Activated naive CD8-positive, alpha-beta T cell treated with anti-CD3 and anti-CD28 coated beads, Interleukin-2, amount 50 U/mL, for 16 hours (primary cell): ENCODE results near the gene AARS1.
"Not testable (repeated sequence)": the region's sequence is repeated elsewhere in the genome, so short reads cannot be mapped to it uniquely, and the experiment has no call there.

ENCODE experiments used
- DNase-seq: peaks from one replicate; pipeline ENCODE4 v3.0.0-alpha.2; 2020; ENCODE audit warnings: low read depth, low spot score

AARS1 gene

DNA sequence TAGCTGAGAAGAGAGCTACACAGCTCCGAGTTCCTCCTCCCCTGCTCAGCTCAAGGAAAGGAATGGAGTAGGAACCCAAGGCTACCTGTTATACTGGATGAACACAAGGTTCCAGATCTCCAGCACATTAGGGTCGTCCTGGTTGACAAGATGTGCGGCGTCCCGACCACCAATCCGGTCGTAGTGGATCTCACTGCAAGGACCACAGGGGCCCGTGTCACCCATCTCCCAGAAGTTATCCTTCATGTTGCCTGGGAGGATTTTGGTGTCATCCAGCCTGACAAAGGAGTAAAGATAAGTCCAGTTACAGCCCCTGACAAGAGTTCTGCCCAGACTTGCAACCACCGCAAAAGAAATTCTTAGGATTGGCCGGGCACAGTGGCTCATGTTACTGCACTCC is 17.6 kb downstream of the AARS1 start:
- DNase-seq, result no peak

DNA sequence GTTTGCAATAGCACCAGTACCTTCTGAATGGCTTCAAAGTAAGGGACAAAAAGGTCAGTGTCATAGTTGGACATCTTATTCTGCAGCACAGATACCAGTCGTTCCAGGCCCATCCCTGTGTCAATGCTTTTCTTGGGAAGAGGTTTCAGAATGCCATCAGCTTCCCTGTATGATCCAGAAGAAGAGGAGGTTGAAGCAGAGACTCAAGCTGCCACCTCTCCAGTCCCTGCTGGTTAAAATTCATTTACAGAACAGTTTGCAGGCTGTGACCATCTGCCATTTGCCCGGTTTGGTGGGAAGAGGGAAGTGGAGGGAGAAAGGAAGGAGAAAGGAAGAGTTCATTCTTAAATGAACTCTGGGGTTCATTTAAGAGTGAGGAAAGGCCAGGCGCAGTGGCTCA is 19.1 kb downstream of the AARS1 start:
- no peak for DNase-seq

DNA sequence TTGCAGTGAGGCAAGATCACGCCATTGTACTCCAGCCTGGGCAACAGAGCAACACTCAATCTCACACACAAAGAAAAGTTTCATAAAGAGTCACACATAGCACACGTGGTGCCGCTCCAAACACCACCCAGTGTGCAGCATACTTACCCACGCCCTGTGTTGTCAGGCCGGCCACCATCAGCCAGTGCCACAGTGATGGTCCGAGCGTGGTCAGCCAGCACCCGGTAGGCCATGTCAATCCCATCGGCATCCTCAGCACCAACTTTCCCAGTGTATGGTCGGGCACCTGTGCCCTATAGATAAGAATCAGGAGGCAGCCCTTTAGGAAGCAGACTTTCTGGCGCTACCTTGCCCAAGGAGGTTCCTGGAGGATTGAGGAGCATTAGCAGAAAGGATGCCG is 19.8 kb downstream of the AARS1 start:
- DNase-seq, result no peak

DNA sequence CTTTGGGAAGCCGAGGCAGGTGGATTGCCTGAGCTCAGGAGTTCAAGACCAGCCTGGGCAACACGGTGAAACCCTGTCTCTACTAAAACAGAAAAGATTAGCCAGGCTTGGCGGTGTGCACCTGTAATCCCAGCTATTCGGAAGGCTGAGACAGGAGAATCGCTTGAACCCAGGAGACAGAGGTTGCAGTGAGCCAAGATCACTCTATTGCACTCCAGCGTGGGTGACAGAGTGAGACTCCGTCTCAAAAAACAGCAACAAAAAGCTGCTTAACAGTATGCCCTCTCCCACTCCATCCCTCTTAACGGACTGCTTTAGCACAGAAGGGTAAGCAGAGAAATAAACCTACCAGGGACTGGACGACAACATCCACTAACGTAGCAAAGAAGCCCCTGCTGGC is 21.4 kb downstream of the AARS1 start:
- not testable (repeated sequence) for DNase-seq

DNA sequence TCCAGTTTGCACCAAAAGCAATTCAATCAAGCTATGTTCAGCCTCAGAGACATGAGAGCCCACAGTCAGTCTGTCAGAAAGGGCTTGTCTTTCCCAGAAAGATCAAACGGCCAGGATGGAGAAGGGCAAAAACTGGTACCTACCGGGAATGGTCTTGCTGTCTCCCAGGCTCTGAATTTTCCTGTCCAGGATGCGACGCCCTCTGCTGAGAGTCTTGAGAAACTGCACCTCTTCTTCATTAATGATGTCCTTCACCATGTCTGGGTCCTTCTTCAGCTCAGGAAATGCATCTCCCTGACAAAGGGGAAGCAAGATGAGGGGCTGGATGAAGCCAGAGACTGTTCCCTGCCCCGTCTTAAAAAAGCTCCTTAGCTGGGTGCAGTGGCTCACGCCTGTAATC is 21.8 kb downstream of the AARS1 start:
- no peak for DNase-seq

DNA sequence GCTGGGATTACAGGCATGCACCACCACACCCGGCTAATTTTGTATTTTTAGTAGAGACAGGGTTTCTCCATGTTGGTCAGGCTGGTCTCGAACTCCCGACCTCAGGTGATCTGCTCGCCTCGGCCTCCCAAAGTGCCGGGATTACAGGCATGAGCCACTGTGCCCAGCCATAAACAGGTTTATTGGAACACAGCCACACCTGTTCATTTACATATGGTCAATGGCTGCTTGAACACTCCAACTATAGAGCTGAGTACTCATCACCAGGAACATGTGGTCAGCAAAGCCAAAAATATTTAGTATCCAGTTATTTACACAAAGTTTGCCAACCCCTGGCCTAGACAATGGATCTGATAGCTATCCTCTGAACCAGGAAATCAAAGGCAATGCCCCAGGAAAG is 29.4 kb downstream of the AARS1 start:
- not testable (repeated sequence) for DNase-seq

DNA sequence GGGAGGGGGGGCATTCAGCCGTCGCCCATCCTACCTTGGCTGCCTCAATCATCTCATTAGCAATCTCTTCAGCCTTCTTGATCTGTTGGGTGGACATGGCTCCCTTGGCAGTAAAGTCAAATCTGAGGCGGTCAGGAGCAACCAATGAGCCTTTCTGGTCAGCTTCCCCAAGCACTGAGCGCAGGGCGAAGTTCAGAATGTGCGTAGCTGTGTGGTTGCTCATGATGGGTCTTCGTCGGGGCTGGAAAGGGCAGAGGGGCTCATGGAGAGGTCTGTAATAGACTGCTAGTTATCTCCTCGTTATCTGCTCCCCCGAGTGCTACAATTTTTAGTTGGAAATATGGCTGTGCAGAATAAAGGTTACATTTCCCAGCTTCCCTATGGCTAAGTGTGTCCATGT is 30.4 kb downstream of the AARS1 start:
- no peak for DNase-seq

DNA sequence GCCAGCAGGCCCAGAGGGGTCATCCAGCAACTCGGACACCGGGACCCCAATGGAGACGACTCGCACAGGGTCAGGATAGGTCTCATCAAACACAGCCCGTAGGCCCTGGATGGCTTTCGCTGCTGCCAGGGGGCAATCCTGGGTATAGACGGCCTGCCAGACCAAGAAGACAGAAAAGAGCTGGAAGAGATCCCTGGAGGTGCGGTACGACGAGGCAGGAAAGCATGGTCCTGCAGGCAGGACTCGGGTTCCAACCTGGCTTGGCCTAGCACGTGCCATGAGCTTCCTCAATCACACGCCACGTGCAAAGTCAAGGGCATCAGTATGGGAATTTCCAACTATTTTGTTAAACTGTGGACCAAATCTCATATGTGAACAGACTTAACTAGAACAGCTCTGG is 31.2 kb downstream of the AARS1 start:
- DNase-seq, result no peak

DNA sequence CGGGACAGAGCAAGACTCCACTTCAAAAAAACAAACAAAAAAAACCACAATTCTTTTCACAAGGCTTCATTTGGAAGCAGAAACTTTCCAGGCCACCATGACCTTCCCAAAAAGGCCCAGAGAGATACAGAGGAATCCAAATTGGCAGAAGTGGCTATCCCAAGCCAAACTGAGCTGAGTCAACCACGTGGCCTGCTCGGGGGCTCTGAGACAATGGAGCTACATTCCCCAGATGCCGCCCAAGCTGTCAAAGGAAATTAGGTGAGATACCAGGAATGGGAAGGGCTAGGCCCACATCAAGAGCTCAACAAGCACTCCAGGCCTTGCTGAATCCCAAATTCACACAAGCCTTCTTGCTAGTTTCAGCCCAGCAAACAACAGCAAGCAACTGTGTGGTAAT is 31.9 kb downstream of the AARS1 start:
- no peak for DNase-seq

DNA sequence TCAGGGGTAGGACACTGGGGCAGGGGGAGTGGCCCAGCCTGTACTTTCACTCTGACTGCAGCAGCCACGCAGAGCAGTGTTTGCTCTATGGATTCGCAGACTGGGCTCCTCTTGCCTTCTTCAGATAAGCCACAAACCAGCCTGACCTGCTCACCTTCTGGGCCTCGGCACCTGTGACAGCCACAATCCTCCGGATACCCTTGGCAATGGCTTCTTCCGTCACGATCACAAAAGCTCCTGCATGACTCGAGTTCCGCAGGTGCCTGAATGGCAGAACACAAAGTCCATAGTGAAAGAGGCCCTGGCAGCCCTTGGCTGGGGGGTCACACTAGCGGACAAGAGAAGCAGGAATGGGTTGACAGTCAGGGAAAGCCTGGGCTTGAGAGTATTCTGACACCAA is 33.7 kb downstream of the AARS1 start:
- DNase-seq, result no peak

DNA sequence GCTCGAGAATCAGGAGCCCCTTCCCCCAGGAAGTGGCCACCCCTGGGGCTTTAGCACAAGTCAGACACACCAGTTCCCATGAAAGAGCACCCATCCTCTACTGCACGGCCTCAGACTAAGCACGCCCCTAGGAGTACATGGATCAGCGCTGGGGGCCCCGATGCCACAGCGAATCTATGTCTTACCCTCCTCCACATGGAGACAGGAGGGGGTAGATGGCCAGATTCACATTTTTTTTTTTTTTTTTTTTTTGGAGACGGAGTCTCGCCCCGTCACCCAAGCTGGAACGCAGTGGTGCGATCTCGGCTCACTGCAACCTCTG is 34.4 kb downstream of the AARS1 start:
- DNase-seq, result no peak

DNA sequence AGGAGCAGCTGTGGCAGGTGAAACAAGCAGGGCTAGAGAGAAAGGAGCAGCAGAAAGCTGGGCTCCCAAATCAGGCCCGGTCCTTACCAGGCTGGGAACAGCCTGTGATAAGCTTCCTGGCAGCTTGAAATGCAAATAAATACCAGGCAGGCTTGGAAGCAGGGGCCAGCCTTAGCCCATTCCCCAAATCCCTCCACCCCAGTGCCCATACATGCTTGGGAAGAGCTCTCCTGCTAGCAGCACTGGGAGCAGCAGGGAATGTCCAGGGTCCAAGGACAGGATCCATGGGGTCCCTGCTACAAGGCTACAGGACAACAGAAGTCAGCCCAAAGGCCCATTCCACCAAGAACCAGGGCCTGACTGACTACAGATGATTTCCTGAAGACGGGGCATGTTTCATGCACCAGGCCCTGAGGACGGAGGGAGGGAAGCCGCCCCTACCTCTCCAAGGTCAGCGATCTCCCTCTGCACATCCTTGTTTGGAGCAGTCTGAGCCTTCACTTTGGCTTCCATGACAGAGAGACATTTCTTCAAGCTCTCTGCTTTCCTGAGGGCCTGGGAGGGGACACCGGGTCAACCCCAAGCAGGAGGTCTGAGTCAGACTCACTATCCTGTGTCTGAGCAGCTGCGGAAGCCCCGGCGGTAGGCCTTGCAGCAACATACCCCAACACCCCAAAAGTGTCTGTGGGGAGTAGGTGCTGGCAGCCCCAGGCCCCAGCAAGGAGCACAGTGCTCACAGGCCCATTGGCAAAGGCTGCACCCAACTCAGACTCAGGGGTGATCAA is 34.9 kb downstream of the AARS1 start:
- no peak for DNase-seq

DNA sequence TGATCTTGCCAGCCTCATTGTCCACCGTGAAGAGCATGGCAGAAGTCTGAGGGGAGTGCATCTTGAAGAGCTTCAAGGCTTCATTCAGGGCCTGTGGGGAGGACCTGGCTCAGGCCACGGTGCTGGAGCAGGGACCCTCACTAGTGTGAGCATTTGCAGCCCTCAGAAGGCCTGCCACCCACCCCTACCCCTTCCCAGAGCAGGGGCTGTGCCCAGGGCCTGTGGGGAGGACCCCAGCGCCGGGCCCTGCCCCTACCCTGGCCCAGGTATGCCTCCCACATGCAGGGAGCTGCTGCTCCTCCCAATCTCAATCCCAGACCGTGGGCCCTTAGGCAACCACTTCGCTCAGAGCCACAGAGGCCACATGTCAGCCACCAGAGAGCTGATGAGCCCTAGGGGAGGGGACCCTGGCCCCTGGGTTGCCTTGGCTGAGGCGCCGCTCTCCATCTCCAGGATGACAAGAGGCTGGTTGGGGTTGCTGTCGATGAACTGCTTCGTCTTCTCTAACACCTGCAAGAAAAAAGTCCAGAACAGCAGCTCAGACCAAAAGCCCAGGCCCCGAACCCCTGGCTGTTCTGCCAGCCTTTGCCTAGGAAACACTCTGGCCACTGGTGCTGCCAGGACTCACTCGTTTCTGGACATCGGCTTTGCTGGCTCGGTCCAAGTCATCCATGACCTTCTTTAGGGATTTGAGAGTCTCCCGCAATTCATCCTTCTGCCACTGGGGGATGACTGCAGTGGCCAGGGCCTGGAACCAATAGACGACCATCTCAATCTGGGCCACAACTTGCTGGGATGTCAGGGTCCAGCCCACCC is 35.8 kb downstream of the AARS1 start:
- DNase-seq, result no peak

DNA sequence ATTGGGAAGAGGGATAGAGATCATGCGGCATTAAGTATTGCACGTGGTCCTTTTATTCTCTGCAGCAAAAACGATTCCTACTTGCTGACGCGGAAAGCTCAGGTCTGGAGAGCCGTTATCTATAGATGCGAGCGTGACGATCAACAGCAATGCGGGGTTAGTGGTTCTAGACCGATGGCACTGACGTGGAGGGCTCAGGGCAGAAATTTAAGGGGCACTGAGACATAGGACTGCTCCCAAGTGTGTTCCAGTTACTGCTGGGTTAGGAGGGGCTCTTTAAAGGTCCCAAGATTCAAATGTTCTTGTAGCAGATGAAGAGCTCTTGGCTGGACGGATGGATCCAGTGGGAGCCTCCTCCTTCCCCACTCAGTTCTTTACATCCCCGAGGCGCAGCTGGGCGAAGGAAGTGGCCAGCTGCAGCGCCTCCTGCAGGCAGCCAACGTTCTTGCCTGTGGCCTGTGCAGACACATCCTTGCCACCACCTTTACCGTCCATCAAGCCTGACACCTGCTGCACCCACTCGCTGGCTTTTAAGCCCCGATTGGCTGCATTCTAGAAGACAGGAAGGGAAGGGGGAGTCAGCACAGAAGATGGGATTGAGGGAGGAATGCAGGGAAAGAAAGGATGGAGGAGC is 36.8 kb downstream of the AARS1 start:
- no peak for DNase-seq

DNA sequence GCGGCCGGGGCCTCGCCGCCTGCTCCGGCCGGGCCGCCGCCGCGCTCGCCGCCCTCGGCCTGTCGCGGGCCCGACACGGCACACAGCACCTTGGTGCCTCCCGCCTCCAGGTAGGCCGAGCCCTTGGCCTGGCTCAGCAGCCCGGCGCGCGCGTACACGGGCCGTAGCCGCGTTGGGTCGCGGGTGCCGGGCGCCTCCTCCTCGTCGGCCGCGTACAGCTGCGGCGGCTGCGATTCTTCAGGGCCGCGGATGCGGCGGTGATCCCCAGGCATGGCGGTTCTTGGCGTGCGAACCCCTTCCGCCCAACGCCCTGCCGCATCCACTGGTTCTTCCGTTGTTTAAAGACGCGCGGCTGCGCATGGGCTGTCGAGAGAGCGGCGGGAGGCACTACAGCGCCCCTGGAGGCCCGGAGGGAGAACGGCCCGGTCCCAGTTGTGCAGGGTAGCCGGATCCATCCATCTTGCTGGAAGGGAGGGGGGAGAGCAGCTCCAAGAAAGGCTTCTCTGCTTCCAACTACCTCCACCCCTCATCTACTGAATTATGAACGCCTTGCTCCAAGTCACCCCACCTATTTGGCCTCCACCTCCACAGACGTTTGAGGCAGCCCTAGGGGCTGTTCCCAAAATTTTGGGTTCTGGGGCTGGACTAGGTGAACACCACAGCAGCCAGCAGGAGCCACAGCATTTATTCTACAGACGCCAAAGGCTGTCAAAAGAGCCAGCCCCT is 37.5 kb downstream of the AARS1 start, which contains the start of gene EXOSC6:
Gene EXOSC6 (minus strand): TSS at position 312 of the 726 bp plus-strand sequence. CDS start 40 bp downstream, at position 272.
- DNase-seq, result peak; percentile 77

DNA sequence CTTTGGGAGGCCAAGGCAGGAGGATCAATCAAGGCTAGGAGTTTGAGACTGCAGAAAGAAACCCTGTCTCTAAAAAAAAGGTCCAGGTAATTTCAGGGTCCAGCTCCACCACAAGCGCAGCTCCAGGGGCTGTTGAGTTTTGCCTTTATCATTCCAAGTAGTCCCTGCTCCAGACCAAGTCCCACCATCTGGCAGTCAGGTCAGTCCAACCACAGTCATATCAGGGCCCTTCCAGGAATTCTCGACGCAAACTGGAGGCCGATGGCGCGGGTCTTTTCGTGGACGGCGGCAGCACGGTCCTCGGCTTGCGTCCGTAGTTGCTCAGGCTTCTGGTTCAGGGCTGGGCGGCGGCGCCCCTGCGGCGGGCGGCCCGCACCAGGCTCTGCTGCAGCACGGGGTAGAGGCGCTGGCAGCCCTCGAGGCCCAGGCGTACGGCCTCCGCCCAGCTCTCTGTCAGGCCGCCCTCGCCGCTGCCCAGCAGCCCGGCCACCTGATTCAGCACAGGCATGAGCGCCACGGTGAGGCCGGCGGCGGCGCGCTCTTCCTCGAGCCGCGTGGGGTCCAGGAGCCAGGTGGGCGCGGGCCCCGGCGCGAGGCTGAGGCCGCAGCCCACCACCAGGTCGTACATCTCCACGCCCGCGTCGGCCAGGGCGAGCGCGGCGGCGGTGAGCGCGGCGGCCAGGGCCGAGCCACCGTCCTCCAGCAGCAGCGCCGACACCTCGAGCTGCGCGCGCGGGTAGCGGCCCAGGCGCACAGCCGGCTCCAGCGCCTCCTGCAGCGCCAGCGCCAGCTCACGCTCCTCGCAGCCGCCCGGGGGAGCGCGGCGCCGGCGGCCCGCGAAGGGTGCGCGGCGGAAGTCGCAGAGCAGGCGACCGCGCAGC is 38.3 kb downstream of the AARS1 start:
- DNase-seq, result no peak

DNA sequence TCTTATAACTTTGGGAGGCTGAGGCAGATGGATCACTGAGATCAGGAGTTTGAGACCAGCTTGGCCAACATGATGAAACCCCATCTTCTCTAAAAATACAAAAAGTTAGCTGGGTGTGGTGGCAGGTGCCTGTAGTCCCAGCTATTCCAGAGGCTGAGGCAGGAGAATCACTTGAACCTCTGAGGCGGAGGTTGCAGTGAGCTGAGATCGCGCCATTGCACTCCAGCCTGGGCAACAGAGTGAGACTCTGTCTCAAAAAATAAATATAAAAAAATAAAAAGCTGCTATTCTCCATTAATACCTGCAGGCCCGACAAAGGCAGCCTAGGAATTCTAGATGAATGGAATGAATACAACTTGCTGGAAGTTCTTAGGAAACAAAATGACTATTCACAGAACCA is 39.6 kb downstream of the AARS1 start:
- not testable (repeated sequence) for DNase-seq

DNA sequence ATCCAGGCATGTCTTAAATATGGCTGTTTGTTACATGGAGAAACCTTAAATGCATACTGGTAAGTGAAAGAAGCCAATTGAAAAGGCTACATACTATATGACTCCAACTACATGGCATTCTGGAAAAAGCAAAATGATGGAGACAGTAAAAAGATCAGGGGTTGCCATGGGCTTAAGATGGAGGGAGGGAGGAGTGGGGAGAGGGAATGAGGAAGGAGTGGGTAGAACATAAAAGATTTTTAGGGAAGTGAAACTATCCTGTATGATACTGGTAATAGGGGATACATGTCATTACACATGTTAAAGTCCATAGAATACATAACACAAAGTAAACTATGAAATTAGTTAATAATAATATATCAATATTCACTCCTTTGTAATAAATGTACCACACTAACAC is 50.5 kb downstream of the AARS1 start:
- not testable (repeated sequence) for DNase-seq

DNA sequence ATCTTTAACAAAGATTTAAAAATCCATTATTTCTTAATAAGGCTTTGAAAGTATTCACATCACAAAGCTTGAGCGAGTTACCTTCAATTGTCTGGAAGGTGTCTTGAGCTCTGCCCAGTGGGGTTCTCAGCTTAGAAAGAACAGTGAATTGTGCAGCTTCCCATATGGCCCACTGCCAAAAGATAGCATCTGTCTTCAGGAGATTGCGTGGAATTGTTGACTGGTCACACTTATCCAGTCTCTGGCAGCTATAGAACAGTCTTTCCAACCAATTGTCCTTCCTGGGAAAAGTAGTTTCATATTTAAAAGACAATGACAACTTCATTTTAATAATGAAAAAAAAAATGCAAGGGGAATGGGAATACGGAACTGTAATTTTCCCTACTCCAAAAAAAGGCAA is 57.5 kb downstream of the AARS1 start:
- not testable (repeated sequence) for DNase-seq

DNA sequence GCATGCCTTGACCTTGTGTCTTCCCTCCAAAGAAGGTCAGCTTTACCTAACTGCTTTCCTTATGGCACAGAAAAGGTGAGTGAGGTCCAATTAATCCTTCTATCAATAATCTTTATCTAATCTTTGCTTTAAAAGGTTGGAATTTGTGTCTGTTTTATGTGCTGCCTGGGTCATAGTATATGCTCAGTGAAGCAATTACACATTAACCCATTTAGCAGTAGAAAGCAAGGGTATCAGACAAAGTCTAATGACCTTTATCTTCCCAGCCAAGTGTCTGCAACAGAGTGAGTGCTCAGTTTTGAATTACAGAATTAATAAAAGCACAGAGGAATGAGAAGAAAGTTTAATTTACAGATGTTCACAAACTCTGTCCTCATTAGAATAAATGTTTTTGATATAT is 63.3 kb downstream of the AARS1 start:
- DNase-seq, result not testable (repeated sequence)

DNA sequence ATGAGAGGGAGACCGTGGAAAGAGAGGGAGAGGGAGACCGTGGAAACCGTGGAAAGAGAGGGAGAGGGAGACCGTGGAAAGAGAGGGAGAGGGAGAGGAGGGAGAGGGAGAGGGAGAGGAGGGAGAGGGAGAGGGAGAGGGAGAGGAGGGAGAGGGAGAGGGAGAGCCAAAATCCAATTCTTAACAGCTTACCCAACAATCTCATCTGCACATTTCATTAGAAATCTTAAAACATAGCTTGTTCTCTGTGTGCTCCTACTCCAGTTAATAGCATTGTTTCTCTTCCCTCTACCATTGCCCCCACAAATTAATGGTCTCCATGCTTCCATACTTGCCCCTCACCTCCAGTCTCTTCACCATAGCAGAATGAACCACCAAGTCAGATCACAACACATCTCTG is 63.9 kb downstream of the AARS1 start:
- DNase-seq, result not testable (repeated sequence)
